SK-N-MC (cell line): ENCODE measurements around the gene TMPRSS3.

Experiments used
- EZH2 ChIP-seq: fragments of 200-600 bp; sonication (generic); IDR thresholded peaks from one replicate; pipeline ENCODE4 v1.6.1; 2017; ENCODE audit warnings: antibody characterized with exemption
- POLR2AphosphoS5 ChIP-seq: IDR thresholded peaks from 2 replicates; pipeline ENCODE4 v1.6.1; 2012; ENCODE audit warnings: mild to moderate bottlenecking, low read depth, low read length, borderline replicate concordance

DNA sequence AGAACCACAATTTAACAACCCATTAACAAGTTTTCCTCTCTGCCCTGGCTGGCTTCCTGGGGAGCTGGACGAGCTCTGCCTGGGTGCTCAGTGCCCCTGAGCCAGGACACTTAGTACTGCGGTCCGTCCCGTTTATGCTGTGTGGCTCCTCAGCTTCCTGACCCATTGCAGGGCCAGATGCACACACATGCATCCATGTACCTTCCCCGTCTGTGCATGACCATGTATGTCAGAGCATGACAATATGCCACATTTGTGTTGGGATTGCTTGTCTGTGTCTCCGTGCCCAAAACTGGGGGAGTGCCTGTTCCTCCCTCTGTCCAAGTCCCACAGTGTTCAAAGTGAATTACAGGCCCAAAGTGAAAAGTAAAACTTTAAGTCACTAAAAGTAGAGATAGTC, 71.0 kb downstream of the TMPRSS3 start:
- no peak for TF ChIP-seq EZH2
- no peak for TF ChIP-seq POLR2AphosphoS5
